HG02678 (cell line): ENCODE results near the gene AEN.
"Not testable (repeated sequence)": the region's sequence is repeated elsewhere in the genome, so short reads cannot be mapped to it uniquely, and the experiment has no call there.

Experiments used
- ATAC-seq: cut with Tn5 transposase; IDR thresholded peaks from one replicate; pipeline ENCODE4 v1.9.1; 2021; ENCODE audit warnings: mild to moderate bottlenecking, moderate library complexity; ENCODE audit not compliant: unreplicated experiment

AEN gene

DNA sequence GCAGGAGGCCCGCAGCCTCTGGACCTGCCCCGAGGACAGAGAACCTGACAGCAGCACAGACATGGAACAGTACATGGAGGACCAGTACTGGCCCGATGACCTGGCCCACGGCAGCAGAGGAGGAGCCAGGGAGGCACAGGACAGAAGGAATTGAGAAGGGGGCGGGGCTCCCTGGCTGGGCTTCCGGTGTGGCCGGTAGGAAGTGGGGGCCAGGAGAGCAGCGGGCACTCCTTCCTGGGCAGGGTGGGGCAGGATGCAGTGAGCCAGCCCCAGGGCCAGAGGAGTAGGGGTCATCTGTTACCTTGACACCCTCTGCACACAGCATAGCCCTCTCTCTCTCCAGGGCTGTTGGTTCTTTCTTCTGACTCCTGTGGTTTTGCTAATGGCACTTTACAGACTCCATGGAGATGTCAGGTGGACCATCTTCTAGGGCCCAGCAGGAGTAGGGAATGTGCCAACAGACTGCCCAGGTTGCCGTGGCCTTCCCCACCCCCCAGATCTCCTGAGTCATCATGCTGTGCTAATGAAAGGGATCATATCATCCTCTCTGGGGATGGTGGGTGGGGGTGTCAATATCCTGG is 9.1 kb downstream of the AEN start:
- no peak for ATAC-seq

DNA sequence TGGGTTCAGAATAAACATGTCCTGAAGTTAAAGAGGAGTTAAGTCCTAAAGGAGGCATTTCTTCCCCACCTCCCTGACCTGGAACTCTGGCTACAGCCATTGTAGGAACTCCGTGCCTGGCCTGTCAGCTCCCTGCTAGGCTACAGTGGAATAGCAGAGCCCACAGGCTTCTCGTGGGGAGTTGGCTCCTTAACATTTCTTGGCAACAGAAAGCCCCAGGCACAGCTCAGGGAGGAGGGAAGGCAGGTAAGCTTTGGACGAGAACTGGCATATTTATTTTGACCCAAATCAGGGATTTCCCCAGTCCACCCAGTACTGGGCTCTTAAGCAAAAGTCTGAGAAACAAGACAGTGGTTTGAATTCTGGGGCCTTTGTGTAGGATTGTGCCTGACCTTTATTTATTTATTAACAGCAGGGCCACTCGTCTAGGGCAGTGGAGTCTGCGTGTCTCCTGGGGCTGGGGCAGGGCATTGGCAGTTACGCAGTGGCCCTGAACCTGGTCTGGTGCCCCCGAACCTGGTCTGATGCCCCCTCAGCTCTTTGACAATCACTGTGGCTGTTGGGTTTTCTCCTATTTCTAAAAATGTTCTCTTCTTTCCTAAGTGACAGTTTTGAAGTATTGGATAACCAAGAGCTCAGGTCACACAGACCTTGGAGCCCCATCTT is 9.8 kb downstream of the AEN start:
- no peak for ATAC-seq

DNA sequence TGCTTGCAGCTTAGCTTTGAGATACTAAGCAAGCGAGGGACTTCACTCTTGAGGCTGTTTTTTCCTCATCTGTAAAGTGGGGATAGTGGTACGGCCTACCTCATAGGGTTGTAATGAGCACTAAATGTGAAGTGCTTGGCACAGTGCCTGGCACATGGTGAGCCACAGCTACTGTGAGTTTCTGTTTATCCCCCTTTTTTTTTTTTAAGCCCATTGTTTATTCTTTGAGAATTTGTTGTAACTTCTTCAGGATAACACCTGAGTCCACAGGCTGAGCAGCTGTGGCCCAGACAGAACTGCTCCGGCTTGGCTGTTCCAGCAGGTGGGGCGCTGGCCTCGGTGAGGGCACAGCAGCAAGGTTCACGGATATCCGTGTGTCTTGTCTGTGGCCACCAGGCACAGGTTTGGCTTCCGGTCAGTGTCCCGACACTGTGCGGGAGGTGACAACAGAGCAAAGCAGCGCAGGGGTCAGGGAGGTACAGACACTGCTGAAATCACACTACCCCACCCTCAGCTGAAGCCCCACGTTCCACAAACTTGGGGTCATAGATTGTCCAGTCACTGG is 10.4 kb downstream of the AEN start:
- no peak for ATAC-seq

DNA sequence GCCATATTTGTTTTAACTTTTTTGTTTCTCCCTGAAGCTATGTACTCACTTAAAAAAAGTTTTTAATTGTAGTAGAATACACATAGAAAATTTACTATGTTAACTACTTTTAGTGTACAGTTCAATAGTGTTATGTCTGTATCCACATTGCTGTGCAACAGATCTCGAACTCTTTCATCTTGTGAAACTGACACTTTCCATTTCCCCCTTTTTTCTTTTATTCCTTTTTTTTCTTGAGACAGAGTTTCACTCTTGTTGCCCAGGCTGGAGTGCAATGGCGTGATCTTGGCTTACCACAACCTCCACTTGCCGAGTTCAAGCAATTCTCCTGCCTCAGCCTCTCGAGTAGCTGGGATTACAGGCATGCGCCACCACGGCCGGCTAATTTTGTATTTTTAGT is 11.7 kb downstream of the AEN start:
- ATAC-seq = not testable (repeated sequence)

DNA sequence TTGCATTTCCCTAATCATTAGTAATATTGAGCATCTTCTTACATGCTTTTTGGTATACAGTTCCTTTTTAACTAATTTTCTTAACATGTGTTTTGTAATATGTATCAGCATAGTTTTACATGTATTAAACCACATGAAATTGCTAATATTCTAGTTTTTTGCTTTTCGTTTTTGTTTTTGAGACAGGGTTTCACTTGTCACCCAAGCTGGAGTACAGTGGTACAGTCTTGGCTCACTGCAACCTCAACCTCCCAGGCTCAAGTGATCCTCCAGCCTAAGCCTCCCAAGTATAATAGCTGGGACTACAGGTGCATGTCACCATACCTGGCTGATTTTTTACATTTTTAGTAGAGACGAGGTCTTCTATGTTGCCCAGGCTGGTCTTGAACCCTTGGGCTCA is 13.3 kb downstream of the AEN start:
- no peak for ATAC-seq

DNA sequence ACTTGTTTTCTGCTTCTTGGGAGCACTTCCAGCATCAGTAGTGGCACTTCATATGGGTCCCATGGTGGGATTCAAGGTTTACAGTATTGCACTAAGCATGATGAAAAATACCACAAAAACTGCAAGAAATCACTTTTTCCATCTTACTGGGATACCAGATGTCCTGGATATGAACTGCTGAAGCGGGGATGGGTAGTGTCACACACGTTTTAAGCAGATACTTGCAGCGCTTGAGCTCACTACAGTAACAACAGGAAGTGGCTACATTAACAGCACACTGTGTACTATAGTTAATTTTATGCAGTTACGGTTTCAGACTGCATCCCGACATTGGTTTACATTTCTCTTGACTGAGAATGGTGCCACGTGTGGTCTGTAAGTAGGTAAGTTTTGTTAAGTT is 14.2 kb downstream of the AEN start:
- peak; percentile 31 for ATAC-seq

DNA sequence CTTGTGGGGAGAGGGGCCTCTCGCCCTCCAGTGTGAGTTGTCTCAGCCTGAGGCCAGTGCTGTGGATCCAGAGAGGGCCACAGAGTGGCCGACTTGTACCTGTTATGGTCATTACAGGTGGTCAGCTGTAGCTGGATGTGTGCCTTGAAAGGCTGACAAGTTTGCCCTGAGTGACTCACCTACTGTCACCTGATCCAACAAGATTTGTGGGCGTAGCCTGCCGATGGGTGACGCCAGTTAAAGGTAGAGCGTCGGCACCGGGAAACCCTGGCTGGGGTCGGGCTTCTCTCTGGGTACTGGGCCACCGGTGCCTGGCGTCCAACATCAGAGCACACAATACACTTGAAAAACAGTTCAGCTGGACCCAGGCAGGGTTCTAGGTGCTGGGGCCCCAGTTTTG is 14.9 kb downstream of the AEN start:
- ATAC-seq = no peak

DNA sequence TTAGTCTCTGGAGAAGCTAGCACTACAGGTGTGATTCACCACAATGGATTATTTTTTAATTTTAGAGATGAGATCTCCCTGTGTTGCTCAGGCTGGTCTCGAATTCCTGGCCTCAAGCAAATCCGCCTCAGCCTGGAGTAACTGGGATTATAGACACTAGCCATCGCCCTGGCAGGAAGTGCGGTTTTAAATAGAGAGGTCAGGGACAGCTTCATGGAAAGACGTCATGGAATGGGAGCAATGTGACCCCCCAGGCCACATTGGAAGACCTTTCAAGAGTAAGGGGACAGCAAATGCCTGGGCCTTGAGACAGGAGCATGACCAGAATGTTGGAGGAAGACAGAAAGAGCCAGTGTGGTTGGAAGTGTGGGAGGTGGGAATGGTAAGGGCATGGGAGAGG is 15.5 kb downstream of the AEN start:
- ATAC-seq = no peak

DNA sequence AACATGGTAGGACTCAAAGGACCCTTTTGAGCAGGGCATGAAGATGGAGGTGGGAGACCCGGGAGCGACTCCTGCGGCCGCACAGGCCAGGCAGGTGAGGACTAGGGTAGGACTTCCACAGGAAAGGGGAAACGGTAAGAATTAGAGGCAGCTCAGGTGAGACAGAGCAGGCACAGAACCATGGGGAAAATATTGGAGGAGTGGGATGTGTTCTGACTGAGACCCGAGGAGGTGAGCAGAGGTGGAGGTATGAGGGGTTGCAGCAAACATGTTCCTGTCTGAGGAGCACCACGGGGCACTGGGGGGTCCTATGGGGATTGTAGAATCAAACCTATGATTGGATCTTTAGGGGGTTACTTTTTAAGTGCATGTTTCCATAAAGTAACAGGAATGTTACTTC is 16.3 kb downstream of the AEN start:
- ATAC-seq = no peak

DNA sequence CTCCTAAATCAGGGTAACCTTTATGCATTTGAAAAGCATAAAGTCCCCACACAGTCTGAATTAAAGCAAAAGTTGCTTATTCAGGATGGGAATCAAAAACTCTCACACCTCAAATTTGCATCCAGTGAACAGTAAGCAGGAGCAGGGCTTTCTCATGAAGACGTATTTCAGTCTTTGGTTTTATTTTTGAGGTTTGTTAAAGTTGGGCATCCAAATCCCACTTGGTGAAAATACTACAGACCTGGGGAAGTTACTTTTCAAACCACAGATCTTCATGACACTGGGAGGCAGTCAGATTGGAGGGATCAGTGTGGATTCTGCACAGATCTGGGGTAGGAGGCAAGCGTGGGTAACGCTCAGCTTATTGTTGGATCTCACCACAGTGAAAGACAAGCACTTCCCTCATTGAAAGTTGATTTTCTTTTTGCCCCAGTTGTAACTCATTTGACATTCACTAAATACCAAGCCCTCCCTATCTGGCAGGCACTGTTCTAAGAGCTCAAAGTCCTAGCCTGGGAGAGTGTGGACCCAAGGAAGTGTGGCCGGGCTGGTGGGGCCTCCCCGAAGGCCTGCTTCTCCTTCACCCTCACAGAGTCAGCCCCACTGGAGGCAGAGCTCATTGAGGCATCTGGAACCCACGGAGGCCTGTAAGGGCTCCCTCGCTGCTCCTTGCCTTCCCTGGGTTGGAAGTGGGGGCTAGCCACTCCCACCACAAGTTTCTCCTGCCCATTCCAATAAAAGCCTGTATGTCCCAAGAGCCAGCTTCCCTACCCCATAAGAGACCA is 16.9 kb downstream of the AEN start:
- ATAC-seq = no peak

DNA sequence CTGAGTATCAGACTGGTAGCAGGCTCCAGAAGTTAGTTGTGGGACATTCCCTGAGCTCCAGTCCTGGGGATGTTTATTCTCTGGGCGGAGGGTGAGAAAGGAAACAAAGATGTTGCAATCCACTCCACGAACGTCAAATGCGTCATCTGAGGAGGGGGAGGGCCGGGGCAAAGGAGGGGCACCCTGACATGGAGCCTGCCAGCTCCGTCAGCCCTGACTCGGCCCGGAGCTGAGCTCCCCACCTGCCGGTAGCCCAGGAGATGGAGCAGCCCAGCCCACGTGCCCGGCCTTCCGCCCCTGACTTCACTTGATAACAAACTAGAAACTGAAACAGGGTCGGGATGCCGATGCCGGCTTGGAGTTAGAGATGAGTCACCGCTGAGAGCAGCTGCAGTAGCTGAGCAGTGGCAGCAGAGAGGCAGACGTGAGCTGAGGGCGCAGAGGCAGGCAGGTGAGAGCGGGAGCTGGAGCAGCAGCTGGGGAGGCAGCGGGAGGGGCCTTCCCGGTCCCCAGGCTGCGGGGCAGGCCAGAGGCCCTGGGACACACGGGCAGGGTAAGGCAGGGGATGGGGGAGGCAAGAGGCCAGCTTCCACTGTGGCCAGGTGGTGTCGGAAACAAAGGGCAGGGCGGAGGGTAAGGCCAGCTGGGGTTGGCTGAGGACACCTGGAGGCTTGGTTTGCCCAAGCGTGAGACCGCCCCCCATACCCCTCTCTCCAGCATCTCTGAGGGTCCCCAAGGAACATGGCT is 17.7 kb downstream of the AEN start, which contains the start of gene ISG20:
TSS of gene ISG20 (plus strand) at position 391 of the 747 bp plus-strand sequence. CDS start at position 742, 351 bp downstream.
- peak; percentile 66 for ATAC-seq

DNA sequence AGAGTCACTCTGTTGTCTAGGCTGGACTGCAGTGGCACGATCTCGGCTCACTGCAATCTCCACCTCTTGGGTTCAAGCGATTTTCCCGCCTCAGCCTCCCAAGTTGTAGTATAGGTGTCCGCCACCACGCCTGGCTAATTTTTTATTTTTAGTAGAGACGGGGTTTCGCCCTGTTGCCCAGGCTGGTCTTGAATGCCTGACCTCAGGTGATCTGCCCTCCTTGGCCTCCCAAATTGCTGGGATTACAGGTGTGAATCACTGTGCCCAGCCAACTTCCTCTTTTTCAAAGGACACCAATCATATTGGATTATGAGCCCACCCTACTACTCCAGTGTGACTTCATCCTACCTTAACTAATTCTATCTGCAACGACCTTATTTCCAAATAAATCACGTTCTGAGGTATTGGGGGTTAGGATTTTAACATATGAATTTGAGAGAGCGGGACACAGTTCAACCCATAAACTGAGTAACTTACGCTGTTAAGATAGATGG is 20.9 kb downstream of the AEN start:
- ATAC-seq = no peak

DNA sequence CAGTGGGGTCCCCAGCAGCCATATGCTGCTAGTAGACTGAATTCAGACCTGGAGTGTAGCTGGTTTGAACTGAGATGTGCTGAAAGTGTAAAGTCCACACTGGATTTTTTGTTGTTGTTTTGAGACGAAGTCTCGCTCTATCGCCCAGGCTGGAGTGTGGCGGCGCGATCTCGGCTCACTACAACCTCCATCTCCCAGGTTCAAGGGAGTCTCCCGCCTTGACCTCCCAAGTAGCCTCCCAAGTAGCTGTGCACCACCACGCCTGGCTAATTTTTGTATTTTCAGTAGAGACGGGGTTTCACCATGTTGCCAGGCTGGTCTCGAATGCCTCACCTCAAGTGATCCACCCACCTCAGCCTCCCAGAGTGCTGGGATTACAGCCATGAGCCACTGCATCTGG is 21.4 kb downstream of the AEN start:
- ATAC-seq = not testable (repeated sequence)

DNA sequence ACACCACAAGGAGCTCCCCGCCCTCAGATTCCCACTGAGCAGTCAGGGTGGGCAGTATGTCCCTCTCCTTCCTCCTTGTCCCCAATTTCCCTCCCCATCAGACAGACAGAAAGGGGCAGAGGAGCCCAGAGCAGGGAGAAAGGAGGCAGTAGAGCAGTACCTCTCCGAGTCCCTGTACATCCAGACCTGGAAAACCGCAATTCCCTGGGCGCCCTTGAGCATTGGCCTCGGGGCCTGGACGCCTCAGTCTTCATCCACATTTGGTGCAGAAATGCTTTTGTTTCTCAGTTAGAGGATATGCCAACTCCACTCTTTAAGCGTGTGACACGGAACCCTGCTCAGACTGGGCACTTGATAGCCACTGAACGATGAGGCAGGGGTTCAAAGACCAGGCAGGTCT is 23.6 kb downstream of the AEN start:
- ATAC-seq = no peak

DNA sequence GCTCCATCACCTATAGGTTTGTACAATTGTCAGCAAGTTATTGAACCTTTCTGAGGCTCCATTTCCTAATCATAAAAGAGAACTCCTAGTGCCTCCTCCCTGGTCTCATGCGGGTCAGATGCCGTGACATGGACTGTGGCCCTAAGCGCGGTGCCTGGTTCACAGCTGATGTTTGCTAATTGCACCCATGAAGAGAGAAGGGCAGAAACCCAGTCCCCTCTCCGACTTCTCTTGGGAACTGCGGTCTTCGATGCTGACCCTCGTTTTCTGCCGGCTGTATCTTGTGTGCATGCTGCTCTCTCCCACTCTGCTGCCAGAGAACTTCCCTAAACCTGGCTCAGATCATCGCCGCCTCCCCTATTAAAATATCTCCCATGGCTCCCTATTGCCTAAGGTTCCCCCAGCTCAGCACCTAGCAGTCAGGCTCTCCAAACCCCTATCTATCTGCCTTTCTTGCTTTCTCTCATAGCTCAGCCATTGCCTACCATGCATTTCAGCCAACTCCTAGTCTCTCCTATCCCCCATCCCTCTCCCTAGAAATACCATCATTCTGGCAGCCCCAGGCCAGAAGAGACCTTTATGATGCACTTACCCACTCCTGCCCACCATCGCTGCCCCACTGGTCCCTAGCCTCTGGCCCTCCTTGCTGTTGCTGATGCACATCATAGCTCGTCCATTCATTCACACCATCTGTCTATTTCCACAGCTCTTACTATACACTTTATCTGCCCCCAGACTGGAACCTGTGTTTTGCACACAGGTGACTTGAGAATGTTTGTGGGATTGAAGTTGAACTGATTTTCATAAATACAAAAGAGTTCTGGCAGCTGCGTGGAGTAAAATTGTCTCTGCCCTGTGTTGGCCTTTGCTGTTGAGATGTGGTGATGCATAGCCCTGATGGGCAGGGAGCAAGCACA is 24.3 kb downstream of the AEN start:
- no peak for ATAC-seq

DNA sequence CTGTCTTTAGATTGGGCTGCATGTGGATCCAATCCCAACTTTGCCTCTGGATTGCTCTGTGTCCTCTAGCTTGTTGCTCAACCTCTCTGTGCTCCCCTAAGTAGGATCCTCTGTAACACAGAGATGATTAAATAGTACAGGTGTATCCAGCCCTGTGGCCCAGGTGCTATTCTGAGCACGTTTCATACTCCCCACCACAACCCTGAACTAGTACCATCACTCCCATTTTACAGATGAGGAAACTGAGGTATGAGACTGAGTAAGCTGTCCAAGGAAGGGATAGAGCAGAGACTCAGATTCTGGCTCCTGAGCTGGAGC is 24.9 kb downstream of the AEN start:
- ATAC-seq = no peak

DNA sequence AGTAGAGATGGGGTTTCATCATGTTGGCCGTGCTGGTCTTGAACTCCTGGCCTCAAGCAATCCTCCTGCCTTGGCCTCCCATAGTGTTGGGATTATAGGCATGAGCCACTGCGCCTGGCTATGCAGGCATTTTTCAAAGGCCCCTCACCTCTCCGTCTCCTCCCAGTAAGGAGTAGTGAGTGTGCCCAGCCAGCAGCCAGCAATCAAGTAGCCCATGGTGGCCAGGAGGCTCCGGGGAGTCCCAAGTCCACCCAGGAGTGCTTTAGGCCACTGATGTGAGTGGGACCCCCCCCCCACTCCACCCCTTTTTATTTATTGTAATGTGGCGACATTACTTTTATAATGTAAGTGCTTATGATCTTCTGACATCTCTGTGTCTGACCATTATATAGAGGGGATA is 25.8 kb downstream of the AEN start:
- ATAC-seq = no peak

DNA sequence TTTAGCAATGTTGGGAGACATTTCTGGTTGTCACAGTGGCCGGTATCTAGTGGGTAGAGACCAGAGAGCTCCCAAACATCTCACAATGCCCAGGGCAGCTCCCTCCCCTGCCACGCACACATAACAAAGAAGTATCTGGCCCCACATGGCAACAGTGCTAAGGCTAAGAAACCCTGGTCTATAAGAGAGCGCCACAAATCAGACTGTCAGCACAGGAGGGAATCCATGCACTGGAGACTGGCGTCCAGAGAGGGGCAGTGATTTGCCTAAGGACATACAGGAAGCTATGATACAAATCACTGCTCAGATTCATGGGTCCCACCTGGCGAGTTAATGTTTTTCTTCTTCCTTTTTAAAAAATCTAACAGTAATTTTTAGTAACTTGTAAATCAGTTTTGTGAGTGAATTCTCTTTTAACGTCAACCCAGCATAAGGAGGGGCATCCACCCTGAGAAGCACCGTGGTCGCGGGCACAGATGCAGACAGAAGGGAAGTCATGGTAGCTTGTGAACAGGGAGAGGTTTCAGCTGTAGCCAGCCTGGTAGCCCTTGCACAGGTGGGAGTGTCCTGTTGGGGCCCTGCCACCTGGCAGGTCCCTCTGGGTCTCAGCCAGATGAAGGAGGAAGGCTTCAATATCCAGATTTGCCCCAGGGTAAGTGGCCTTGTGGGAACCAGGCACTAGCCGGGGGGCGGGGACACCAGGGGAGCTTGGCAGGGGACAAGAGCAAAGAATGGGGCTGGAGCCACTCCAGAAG is 26.4 kb downstream of the AEN start:
- ATAC-seq = no peak
